GM19043 (cell line): ENCODE measurements around the gene KCNQ1.

ENCODE experiments used
- ATAC-seq: cut with Tn5 transposase; IDR thresholded peaks from one replicate; pipeline ENCODE4 v1.9.1; 2021; ENCODE audit warnings: low read depth; ENCODE audit not compliant: unreplicated experiment

The KCNQ1 gene

DNA sequence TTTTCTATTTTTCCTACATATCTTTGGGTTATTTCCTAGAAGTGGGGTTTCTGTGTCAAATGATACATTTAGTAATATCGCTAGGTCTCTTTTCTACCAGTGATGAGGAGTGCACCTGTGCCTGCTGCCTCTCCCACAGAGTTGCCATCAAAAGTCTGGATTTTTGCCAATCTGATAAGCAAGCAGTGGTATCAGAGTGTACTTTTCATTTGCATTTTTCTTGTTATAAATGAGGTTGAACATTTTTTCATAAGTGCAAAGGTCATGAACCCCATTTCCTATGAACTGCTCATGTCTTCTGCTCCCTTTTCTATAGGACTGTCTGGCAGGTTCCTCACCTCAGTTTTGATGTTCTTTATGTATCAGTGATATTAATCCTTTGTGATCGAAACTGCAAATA, 2.2 kb upstream of the KCNQ1 start:
- no peak for ATAC-seq

DNA sequence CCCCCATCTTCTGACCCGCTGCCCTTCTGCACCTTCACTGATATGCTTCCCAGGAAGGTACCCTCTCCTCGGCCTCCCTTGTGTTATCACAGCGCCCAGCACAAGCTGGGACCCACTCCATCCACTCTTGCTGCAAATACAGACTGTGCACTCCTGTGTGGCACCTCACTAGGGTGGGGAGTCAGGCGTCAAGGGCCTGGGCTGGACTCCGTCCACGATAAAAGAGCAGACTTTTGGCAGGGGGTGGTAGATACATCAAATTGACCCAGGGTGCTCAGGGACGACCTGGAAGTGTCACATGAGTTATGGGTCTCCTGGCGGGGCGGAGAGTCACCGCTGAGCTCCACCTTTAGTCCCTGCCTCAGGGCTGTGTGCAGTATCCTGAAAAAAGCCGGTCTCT, 1.4 kb upstream of the KCNQ1 start:
- no peak for ATAC-seq

DNA sequence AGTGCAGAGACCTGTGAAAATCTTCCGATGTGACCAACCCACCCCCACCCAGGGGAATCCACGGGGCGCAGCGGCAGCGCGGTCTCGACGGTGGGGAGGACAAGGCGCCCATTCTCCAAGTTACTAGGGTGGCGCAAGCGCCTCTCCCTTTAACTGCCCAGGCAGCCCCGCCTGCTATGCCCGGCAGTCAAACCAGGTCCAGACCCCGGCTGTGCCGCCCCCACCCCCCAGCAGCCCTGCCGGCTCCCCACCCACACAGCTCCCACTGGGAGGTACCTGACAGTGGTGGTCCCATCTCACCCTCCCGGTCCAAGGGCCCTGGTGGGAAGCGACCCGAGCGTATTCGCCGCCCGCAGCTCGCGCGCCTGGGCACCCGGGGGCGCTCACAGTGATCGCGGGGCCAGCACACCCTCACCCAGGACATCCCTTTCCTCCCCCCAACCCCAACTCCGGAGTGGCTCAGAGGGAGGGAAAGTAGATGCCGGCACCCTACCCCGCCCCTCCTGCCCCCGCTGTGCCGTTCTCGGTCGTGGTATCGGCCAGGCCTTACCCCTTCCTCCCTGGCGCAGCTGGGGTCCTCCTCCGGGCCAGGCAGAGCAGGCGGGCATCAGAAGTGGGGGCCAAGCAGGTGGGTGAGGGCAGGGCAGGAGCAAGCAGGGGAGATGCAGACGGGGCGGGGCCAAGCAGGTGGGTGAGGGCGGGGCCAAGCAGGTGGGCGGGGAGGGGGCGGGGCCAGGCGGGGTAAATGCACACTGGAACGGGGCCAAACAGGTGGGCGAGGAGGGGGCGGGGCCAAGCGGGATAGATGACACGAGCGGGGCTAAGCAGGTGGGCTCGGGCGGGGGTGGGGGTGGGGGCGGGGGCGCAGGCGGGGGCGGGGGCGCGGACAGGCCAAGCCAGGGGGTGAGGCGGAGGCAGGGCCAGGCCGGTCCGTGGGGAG, 657 bp upstream of the KCNQ1 start, which contains the start of gene TRPM5:
Gene TRPM5 (minus strand): TSS at position 634 of the 940 bp plus-strand sequence. CDS start 21,478 bp downstream, outside the sequence.
- no peak for ATAC-seq

DNA sequence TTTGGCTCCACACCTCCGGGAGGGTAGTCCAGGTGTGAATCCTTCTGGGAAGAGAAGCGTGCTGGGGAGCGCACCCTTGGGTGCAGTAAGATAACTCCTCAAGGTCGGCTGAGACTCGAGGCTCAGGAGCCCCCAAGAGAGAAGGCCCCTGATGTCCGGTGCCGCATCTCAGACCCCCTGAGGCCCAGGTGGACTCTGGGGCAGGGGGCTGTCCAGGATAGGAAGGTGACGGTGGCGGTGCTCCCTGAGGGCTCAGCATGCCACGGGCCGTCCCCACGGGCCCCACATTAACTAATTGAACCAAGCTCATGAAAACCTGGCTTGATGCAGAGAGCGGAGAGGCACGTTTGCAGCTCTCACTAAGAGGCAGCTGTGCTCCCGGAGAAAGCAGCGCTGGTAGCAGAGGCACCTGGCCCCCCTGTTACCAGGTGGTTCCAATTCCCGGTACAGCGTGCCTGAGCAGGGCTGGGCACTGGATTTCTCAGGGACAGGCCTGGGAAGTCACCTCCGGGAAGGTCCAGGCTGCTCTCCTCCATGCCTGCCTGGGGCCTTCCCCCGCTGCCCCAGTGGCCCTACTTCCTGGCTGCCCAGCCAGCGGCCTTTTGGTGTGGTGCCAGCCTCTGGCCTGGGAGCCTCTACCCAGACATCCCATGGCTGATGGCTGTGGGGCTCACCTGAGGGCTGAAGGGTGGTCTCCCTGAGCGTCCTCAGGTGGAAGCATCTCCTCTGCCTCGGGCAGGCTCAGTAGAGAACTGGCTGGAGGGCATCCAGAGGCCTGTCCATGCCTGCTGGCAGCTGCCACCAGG, 1.1 kb downstream of the KCNQ1 start:
- no peak for ATAC-seq

DNA sequence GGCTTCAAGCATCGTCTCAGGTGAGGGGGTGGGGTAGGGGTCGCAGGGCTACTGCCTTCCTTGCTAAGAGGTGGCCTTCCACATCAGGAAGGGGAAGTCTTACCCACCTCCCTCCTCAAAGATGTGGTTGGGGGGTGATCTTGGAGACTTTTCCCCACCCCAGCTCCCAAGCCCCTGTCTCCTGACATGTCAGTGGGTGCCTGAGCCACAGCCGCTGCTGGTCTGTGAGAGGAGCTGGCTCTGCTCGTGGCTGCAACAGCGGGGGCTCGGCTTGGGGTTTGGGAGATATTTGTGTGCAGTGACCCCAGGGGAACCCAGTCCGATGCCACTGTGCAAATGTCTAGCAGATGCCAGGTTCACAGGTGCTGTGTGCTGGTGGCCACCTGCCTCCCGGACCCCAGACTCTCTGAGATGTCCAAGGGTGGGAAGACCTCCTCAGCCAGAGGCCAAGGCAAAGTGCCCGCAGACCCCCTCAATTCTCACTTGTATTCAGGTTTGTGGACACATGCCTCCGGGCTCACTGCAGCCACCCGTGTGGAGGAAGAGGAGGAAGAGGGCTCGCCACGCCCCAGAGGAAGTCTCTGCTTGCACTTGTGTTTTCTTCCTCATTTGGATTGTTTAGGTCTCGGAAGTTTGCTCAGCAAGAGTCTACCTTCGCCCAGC, 1.9 kb downstream of the KCNQ1 start:
- no peak for ATAC-seq

DNA sequence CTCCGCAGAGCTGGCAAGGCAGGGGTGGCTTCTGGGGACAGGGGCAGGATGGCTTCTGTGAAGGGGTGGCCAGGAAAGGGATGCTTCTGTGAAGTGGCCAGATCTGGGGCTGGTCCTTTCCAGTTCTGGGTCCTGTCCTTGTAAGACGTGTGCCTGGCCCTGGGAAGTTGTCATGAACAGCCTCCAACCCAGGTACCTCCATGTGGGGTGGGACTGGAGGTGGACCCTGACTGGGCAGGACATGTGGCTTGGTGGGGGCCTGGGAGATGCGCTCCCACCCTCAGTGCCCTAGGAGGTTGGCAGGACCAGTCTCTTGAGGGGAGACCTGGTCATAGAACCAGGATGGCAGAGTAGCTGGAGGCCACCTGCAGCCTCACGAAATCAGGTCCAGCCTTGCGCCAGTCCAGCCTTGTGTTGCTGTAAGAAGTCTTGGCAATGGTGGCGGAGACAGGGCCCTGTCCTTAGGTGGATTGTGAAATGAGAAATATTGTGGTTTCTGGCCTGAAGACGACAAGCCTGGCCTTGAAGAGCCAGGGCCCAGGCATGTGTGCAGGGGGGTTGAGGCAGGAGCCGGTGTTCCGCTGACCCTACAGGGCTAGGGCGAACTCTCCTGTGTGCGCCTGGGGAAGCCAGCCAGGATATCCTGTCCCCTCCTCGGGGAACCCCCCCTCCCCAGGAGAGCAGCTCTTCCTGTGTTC, 2.6 kb downstream of the KCNQ1 start:
- no peak for ATAC-seq

DNA sequence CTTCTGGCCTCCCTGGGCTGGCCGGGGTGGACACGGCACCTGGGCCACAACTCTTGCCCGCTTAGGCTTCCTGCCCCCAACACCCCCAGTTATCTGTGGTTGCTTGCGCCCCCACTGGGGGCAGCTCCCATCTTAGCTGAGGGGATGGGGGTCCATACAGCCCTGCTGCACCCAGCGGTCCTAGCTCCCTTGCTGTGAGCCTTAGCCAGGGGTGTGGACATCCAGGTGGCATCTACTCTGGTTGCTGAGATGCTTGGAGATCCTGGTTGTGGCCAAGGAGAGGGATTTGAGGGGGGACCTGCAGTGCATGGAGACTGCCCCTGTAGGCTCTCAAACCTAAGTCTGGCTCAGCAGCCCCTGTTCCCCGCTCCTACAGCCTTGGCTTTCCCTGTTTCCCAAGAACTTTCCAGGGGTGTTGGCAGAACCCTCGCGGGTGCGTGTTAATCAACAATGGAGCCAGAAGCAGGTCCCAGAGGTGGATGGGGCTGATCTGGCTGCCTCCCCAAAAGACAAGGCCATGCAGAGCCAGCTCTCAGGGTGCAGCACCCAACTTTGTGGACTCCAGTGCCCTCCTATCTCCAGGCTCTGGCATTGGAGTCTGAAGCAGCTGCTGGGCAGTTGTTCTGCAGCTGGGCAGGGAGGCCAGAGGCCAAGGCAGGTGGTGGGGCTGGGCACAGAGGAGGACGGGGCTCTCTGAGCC, 3.3 kb downstream of the KCNQ1 start:
- ATAC-seq = no peak

DNA sequence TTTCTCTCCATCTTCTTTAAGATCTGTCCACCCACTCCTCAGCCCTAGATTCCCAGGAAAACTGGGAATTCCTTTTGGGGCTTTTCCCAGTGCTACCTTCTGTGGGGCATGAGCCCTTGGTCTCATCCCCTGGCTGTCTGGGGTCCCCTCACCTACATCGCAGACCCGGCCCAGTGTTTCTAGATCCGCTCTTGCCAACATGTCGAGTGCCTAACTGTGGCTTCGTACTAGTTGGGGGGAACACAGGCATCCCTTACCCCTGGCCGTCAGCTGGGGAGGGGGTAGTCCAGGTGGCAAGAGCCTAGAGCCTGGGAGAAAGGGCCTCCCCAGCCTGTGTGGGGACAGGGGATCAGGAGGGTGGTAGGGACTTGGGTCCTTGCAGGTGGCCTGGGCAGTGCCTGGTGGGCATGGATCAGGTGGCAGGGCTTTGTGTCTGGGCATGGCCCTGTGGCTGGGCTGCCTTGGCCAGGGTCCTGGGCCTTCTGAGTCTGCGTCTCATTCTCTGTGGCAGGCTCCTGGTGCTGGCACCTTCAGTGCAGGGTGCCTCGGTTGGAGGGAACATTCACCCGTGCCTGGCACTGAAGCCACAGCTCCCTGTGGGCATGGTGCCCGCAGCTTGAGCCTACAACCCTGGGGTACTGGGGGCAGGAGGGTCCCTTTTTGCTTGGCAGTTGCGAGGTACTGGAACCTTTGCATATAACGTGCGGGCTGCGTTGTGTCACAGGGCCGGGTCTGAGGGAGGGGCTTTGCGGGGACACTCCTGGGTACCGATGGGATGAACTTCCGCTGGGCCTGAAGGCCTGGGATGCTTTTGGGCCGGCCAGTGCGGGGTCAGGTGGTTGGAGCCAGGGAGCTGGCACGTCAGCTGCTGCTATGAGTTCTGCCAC, 4.1 kb downstream of the KCNQ1 start:
- no peak for ATAC-seq

DNA sequence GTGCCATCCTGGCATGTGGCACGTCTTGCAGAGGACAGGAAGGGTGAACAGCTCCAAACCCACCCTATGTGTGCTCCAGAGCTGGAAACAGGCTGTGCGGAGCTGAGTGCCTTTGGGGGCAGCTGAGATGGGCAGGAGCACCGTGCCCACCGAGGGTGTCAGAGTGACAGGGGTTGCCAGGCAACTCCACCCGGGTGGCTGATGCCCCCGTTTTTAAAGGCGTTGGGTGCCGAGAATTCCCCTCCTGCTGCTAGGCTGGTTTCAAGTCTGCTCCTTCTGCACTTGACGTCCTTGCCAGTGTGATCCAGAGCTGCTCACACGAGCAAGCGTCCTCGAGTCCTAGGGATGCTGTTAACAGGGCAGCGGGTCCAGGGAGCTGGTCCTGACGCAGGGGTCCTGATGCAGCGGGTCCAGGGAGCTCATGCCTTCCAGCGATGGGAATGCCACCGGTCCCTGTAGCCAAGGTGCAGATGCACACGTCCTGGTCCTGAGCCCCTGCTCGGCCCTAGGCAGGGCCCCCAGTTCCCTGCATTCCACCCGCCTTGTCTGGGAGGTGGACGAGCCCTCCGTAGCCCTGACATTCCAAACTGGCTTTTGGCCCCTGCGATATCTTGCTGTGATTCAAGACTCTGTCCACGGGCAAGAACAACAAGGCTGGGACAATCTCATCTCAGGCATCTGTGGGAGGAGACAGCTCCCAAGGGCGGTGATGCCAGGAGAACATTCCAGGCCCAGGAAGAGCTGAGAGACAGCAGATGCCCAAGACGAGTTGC, 4.9 kb downstream of the KCNQ1 start:
- ATAC-seq = no peak

DNA sequence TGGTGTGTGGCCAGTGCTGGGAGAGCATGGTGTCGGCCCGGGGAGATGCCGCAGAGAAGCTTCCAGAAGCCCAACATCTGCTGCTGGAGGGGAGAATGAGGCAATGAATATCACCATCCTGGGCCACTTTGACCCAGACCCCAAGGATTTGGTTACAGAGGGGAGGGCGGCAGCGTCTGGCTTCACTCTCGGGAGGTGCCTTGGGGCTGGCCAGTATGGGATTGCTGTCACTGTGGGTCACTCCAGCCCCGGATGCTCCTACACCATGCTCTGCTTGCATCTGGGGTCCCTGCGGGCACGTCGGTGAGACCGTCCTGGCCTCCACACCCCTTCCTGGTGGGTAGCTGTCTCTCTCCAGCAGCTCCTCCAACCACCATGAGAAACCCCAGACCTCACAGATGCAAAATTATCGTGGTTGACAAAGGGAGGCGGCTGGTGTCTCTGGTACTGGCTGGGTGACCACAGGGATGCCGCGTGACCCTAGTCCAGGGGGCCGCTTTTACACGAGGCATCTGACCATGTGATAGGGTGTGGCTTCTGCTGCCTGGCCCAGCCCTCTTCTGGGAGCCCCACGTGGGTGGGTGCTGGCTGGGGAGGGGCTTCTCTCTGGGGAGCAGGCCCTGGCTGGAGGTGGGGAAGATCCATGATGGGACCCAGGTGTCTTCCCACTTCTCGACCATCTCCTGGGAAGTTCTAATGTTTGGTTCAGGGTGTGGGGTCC, 5.7 kb downstream of the KCNQ1 start:
- no peak for ATAC-seq

DNA sequence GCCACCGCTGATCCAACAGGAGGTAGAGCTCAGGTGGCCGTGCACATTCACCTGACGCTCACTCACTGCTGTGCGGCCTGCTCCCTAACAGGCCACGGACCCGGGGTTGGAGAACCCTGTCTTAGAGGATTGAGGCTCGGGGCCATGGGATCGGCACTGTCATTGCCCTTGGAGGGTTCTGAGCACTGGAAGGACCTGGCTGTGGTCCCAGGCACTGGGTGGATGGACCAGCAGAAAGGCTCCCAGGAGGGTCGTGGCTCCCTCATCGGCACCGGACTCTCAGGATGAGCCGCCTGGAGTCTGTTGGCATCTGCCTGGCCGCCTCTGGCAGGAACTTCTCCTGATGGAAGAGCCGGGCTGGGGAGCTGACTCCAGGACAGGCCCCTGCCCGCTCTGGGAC, 6.5 kb downstream of the KCNQ1 start:
- no peak for ATAC-seq

DNA sequence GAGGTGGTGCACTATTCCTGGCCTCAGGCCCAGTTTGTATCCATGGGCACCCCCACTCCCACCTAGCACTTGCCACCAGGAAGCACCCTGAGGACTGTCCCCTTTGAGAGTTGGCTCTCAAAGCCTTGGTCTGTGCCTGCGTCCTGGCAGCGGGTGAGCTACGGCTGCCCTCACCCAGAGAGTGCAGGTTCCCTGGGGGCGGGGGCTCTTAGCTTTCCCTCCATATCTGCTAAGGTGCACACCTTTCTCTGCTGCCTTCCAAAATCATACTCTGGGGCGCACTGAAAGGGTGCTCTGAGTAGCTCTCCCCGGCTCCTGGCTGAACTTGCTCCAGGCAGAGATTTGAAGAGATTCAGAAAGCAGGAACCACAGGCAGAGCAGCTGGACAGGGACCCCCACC, 7.1 kb downstream of the KCNQ1 start:
- ATAC-seq = no peak

DNA sequence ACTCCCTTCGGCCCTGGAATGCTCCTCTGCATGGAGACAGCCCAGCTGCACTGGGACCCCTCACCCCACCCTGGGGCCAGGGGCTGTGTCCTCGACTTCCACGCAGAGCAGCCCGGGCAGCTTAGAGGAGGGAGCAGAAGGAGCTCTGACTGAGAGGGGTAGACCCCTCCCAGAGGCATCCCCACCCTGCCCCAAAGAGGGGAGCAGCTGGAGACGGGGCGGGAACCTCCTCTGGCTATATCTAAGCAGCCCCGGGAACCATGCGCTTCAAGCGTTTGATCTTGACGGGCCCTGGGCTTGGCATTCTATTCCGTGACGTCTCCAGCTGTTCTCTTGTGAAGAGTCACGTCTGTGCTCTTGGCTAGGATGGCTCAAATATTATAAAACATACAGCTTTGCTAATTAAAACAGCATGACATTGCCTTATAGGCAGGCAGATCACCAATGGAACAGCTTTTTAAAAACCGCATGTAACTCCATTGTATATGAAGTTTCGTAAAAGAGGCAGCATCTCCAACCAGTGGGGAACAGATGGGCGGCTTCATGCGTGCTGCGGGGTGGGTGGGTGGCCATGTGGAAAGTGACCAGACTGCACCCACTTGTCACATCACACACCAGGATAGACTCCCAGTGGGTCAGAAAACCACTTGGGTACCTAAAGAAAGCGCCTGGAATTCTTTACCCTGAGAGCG, 7.7 kb downstream of the KCNQ1 start:
- no peak for ATAC-seq

DNA sequence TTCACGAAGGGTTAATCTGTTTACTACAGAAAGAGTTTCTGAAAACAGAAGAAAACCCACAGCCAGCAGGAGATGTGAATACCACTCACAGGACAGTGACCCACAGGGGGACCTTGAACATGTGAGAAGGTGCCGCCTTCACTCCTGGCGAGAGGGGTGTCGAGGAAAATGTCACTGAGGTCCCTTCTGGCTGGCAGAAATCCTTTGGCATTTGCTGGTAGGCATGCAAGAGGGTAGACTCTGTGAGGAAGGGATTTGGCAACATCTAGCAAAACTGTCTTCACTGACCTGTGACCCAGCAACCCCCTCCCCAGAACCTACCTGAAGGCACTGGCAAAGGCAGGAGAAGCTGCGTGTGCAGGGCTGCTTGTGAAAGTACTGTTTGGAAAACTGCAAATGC, 8.6 kb downstream of the KCNQ1 start:
- no peak for ATAC-seq

DNA sequence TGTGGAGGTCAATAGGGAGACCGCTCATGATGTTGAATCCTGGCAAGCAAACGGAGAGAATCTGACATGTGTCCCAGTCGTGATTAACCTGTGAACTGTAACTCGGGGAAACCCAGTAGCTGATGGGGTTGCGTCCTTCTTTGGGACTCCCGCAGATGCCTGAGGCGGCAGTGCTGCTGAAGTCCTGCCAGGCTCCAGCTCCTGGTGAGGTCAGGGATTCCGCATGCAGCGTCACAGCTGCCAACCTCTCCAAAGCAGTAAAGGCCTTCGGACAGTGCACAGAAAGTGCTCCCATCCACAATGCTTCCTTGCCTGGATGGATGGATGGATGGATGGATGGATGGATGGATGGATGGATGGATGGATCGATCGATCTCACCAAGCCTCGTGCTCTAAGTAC, 13.5 kb downstream of the KCNQ1 start:
- ATAC-seq = no peak

DNA sequence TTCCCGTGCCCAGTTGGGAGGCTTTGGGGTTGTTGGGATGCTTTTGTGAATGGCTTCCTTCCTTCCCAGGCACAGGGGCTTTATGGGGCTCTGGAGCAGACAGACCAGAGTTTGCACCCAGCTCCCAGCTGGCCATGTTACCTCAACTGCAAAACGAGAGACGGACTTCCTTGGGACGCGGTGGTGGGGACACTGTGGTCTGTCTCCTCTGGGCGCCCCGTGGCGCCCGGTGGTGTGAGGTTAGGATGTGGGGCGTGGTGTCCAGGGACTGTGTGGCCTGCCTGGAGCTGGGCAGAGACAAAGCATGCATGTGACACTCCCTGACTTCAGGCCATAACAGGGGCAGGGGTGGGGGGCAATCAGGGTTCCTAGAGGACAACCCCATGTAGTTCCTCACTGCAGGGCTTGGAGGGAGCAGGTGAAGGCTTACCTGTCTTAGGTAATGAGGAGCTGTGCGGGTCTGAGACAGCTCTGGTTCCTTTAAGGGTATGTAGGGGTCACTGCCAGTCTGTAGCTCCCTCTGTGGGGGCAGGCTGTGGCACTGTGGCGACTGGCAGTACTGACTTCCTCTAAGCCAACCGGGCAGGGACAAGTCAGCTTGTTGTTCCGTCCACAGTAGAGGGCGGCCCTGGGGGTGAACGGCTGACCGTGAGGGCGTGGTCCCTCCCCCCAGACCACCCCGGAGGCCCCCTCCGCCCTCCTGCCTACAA, 14.4 kb downstream of the KCNQ1 start:
- no peak for ATAC-seq
